ENCODE results near the gene ZNF175. TPM values are rescaled to one million over a fixed set of nuclear protein-coding genes. Genes with fewer than 3 reads are reported as not detected.

Gene ZNF175
- total and polyA plus RNA-seq, 10 of the 15 experiments (the other 5 are each of a cell fraction or from before 2014, with no cell fraction given): 1.5 to 12.0 (median 4.1) TPM

DNA sequence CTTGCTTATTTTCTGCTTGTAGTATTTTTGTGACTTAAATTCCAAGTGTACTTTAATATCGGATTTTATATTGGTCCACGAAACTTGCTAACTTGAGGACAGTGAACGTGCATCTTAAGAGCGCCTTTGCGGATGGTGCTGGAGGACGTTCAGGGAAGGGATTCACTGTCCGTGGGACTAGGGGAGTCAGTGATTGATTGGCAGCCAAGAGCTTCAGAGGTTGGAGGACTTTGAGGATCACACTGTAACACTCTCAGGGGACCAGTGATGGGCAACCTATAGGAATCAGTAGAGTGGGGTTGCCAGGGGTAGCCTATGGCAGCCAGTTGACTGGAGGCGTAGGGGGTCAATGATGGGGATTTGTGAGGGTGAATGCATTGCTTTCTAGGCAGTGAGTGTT, 516 bp downstream of the ZNF175 start:
- DNase-seq (ENCODE audit: low read depth, low spot score): no peak
- Histone ChIP-seq H2AFZ (ENCODE audit: control insufficient read depth, low read depth, low read length) (no peak overlapping the region), H3K36me3 (ENCODE audit: control insufficient read depth in 2 of 2, insufficient read depth in 2 of 2, low read length in 1 of 2) (peaks cover 2 to 6% of the 10 kb centered on the region in 2 experiments; a peak in 3 of 4 replicates), H3K79me2 (ENCODE audit: control insufficient read depth, insufficient read depth, low read length) (peaks cover 19% of the 10 kb centered on the region), H3K4me3 (peak overlapping the region; percentile 89), H3K27ac (ENCODE audit: control insufficient read depth, insufficient read depth) (peak overlapping the region; percentile 49; the same call in 1 of the 2 replicates), H4K20me1 (ENCODE audit: control insufficient read depth, insufficient read depth) (no peaks in the 10 kb centered on the region), H3K4me2 (ENCODE audit: control insufficient read depth, insufficient read depth) (peak overlapping the region; percentile 75), H3K4me1 (ENCODE audit: control insufficient read depth, insufficient read depth, low read length) (peaks cover 8% of the 10 kb centered on the region; the same call in 1 of the 2 replicates), H3K27me3 (replicated peaks in 1 of 2; ENCODE audit: control insufficient read depth in 2 of 2, insufficient read depth in 2 of 2, low read length in 1 of 2) (no peaks in the 10 kb centered on the region), H3K9me3 (replicated peaks; ENCODE audit: control insufficient read depth, insufficient read depth, low read length) (no peaks in the 10 kb centered on the region), H3K9ac (ENCODE audit: control insufficient read depth, insufficient read depth, low read length) (peak overlapping the region; percentile 5; the same call in 1 of the 2 replicates)
- ATAC-seq: peak; percentile 56
- intact Hi-C loops (cut with micrococcal nuclease; ENCODE audit: unreplicated experiment): loop anchor here (5.0 kb wide), 1 partner anchor 36 kb away; no protein-coding TSS in a partner anchor
- no peak for FAIRE-seq
- BruUV-seq (replicated peaks): TSS peak; percentile 72
- WGBS (ENCODE audit: insufficient coverage, insufficient replicate concordance, low lambda C conversion rate, missing lambda C conversion rate): 18% methylated on average over 8 of the region's 8 CpGs
- TF ChIP-seq, protein P1, sequence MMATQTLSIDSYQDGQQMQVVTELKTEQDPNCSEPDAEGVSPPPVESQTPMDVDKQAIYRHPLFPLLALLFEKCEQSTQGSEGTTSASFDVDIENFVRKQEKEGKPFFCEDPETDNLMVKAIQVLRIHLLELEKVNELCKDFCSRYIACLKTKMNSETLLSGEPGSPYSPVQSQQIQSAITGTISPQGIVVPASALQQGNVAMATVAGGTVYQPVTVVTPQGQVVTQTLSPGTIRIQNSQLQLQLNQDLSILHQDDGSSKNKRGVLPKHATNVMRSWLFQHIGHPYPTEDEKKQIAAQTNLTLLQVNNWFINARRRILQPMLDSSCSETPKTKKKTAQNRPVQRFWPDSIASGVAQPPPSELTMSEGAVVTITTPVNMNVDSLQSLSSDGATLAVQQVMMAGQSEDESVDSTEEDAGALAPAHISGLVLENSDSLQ (IDR thresholded peaks at IDR 0.05): peak; percentile 83
- TF ChIP-seq TARDBP (IDR thresholded peaks at IDR 0.05; ENCODE audit: borderline replicate concordance): no peak
- no peak for TF ChIP-seq SMAD1 (IDR thresholded peaks at IDR 0.05; ENCODE audit: low read depth, partially characterized antibody)
- TF ChIP-seq TBL1XR1 (IDR thresholded peaks at IDR 0.05; ENCODE audit: low read depth, low read length): no peak
- 0 out of 2 replicates have a peak, but pooled peaks have one; percentile 8 for TF ChIP-seq CHD2 (IDR thresholded peaks at IDR 0.05; ENCODE audit: borderline replicate concordance, low read depth, low read length)
- TF ChIP-seq, protein P2, sequence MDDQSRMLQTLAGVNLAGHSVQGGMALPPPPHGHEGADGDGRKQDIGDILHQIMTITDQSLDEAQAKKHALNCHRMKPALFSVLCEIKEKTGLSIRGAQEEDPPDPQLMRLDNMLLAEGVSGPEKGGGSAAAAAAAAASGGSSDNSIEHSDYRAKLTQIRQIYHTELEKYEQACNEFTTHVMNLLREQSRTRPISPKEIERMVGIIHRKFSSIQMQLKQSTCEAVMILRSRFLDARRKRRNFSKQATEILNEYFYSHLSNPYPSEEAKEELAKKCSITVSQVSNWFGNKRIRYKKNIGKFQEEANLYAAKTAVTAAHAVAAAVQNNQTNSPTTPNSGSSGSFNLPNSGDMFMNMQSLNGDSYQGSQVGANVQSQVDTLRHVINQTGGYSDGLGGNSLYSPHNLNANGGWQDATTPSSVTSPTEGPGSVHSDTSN (IDR thresholded peaks at IDR 0.05; ENCODE audit: insufficient replicate concordance, low read depth, low read length): peak; percentile 56
- ChIA-PET CTCF (interaction anchor here (1.8 kb wide), 1 partner anchor 86 kb away, joined by 9 read pairs; no protein-coding TSS in a partner anchor), POLR2A (interaction anchor here (1.3 kb wide), 1 partner anchor 23 kb away, joined by 3 read pairs; no protein-coding TSS in a partner anchor), RAD21 (ENCODE audit: unreplicated experiment) (interaction anchor here (2.8 kb wide), 1 partner anchor 86 kb away, joined by 14 read pairs; no protein-coding TSS in a partner anchor), SMC1A (ENCODE audit: uncharacterized antibody, unreplicated experiment) (interaction anchor here (1.4 kb wide), 1 partner anchor 78 kb away, joined by 3 read pairs; no protein-coding TSS in a partner anchor)
- in situ Hi-C loops (cut with MboI): no loop called here
